PC-9 (cell line): Measurements from ENCODE around the gene CPD. TPM values are rescaled to one million over a fixed set of nuclear protein-coding genes. Genes with fewer than 3 reads are reported as not detected.
"Not testable (repeated sequence)": the region's sequence is repeated elsewhere in the genome, so short reads cannot be mapped to it uniquely, and the experiment has no call there.

Experiments used
- BruUV-seq: library from RNA; stranded (reverse); fragments of 400-500 nt; replicated peaks from 2 replicates; lab custom pipeline; 2021; lab: Mats Ljungman, UMichigan
- CTCF ChIA-PET: fragments of 300-600 bp; sonication (Branson Sonifier 250); formaldehyde crosslinking; loops from one replicate; lab custom pipeline; 2022; ENCODE audit warnings: antibody characterized with exemption; lab: Charles Lee
- POLR2A ChIA-PET: fragments of 300-600 bp; sonication (Branson Sonifier 250); formaldehyde crosslinking; loops from one replicate; lab custom pipeline; 2022; ENCODE audit warnings: antibody characterized with exemption; ENCODE audit not compliant: unreplicated experiment; lab: Charles Lee
- DNase-seq, 2 experiments: peaks; one replicate each; pipeline versions ENCODE4 v3.0.0 to v3.0.0-alpha.2; 2015 to 2022; ENCODE audit warnings: mixed read lengths in 1 of 2
- H2AFZ ChIP-seq: fragments of 200-600 bp; sonication (generic); 2 replicates; pipeline ENCODE4 v1.8.1; 2017; ENCODE audit warnings: antibody characterized with exemption
- H3F3A ChIP-seq: fragments of 200-600 bp; sonication (generic); 2 replicates; pipeline ENCODE4 v1.8.1; 2017; ENCODE audit warnings: antibody characterized with exemption, mild to moderate bottlenecking, low read depth; ENCODE audit not compliant: insufficient read depth
- H3K27ac ChIP-seq: fragments of 200-600 bp; sonication (generic); 2 replicates; pipeline ENCODE4 v1.6.1; 2016; ENCODE audit warnings: mixed run types
- H3K27me3 ChIP-seq: fragments of 200-600 bp; sonication (generic); 2 replicates; pipeline ENCODE4 v1.6.1; 2016; ENCODE audit warnings: low read depth, mixed run types; ENCODE audit not compliant: insufficient read depth
- H3K36me3 ChIP-seq: fragments of 200-600 bp; sonication (generic); 2 replicates; pipeline ENCODE4 v1.6.1; 2016; ENCODE audit warnings: low read depth, mixed run types
- H3K4me1 ChIP-seq: fragments of 200-600 bp; sonication (generic); replicated peaks from 2 replicates; pipeline ENCODE4 v1.6.1; 2016; ENCODE audit warnings: mixed run types; ENCODE audit not compliant: insufficient read depth
- H3K4me2 ChIP-seq: fragments of 200-600 bp; sonication (generic); 2 replicates; pipeline ENCODE4 v1.6.1; 2017; ENCODE audit warnings: mixed run types
- H3K4me3 ChIP-seq: fragments of 200-600 bp; sonication (generic); 2 replicates; pipeline ENCODE4 v1.6.1; 2016; ENCODE audit warnings: mixed run types
- H3K79me2 ChIP-seq: fragments of 200-600 bp; sonication (generic); 2 replicates; pipeline ENCODE4 v1.6.1; 2017; ENCODE audit warnings: low read depth, mixed run types
- H3K9me2 ChIP-seq: fragments of 200-600 bp; sonication (generic); 2 replicates; pipeline ENCODE4 v1.8.1; 2017; ENCODE audit warnings: mild to moderate bottlenecking; ENCODE audit not compliant: insufficient read depth
- H3K9me3 ChIP-seq: fragments of 200-600 bp; sonication (generic); 2 replicates; pipeline ENCODE4 v1.8.1; 2016; ENCODE audit warnings: low read depth; ENCODE audit not compliant: insufficient read depth
- H4K20me1 ChIP-seq: fragments of 200-600 bp; sonication (generic); 2 replicates; pipeline ENCODE4 v1.8.1; 2017; ENCODE audit not compliant: insufficient read depth
- CTCF ChIP-seq: fragments of 200-600 bp; sonication (generic); conservative IDR thresholded peaks from 2 replicates; pipeline ENCODE4 v1.6.1; 2017; ENCODE audit warnings: mixed run types, antibody characterized with exemption, mild to moderate bottlenecking, moderate library complexity
- EZH2 ChIP-seq: fragments of 200-600 bp; sonication (generic); IDR thresholded peaks from 2 replicates; pipeline ENCODE4 v1.8.0; 2017; ENCODE audit warnings: antibody characterized with exemption, low read depth
- intact Hi-C: fragments of 100-400 bp; cut with micrococcal nuclease; formaldehyde crosslinking; loops from one replicate; pipeline ENCODE4 v1.10.0; 2022; ENCODE audit not compliant: unreplicated experiment
- total RNA-seq: library from RNA; stranded (reverse); gene quantifications from 2 replicates; pipeline ENCODE4 v1.2.3, GENCODE V29; 2021

The CPD gene
- total RNA-seq, 1 experiment from 2014 or later: 55.0 TPM

GRCh38 chr17:30349252-30349651, 29.5 kb upstream of the CPD start:
- Histone ChIP-seq H3K4me3 (no peak overlapping the region), H4K20me1 (no peaks in the 10 kb centered on the region), H3K27ac (no peak overlapping the region), H2AFZ (no peak overlapping the region), H3K4me2 (no peak overlapping the region), H3K36me3 (no peaks in the 10 kb centered on the region), H3K79me2 (no peaks in the 10 kb centered on the region), H3K9me3 (no peaks in the 10 kb centered on the region), H3K4me1 (peaks cover 33% of the 10 kb centered on the region), H3F3A (peaks cover 32% of the 10 kb centered on the region), H3K27me3 (no peaks in the 10 kb centered on the region), H3K9me2 (no peaks in the 10 kb centered on the region)
- intact Hi-C loops: no loop called here
- CTCF ChIA-PET: no interaction called here
- no peak for DNase-seq
- BruUV-seq: no TSS peak
- no peak for TF ChIP-seq CTCF
- TF ChIP-seq EZH2: no peak
- POLR2A ChIA-PET: no interaction called here

GRCh38 chr17:30351263-30351662, 27.5 kb upstream of the CPD start:
- BruUV-seq, DNase-seq, H2AFZ ChIP-seq, H3K9me3 ChIP-seq, H3K36me3 ChIP-seq, POLR2A ChIA-PET, H3K79me2 ChIP-seq, H3K9me2 ChIP-seq, H4K20me1 ChIP-seq, H3K4me3 ChIP-seq, H3K27ac ChIP-seq, CTCF ChIA-PET, intact Hi-C loops, H3K27me3 ChIP-seq, H3K4me2 ChIP-seq: not testable (repeated sequence)
- H3K4me1 ChIP-seq: peaks cover 13% of the 10 kb centered on the region
- H3F3A ChIP-seq: peaks cover 12% of the 10 kb centered on the region

- no peaks in the 10 kb centered on the region for H3K9me3 ChIP-seq
- ChIA-PET POLR2A (no interaction called here), CTCF (interaction anchor here (0.6 kb wide), 1 partner anchor 14 kb away, joined by 5 read pairs; no protein-coding TSS in a partner anchor)
- no peaks in the 10 kb centered on the region for H3K36me3 ChIP-seq
- H3K27me3 ChIP-seq: no peaks in the 10 kb centered on the region
- no peak for DNase-seq
- peaks cover 7% of the 10 kb centered on the region for H3F3A ChIP-seq
- no peak overlapping the region for H3K4me3 ChIP-seq
- TF ChIP-seq EZH2 (no peak), CTCF (no peak)
- no peak overlapping the region for H2AFZ ChIP-seq
- H3K4me2 ChIP-seq: no peak overlapping the region
- no peak overlapping the region for H3K27ac ChIP-seq
- no TSS peak for BruUV-seq
- intact Hi-C loops: no loop called here
- no peaks in the 10 kb centered on the region for H3K9me2 ChIP-seq
- H3K4me1 ChIP-seq: peaks cover 8% of the 10 kb centered on the region
- no peaks in the 10 kb centered on the region for H4K20me1 ChIP-seq
- no peaks in the 10 kb centered on the region for H3K79me2 ChIP-seq
Observed at GRCh38 chr17:30351735-30352134, 27.0 kb upstream of the CPD start.
